Measurements from ENCODE around the gene WFDC10B.
"Not testable (repeated sequence)": the region's sequence is repeated elsewhere in the genome, so short reads cannot be mapped to it uniquely, and the experiment has no call there.

Gene WFDC10B

GRCh38 chr20:45704969-45705637 lies at the start of gene WFDC10B:
TSS of gene WFDC10B (minus strand) at chr20:45705019. CDS start at chr20:45685992, 19,027 bp downstream.
- DNase-seq: no peak

GRCh38 chr20:45752746-45753145 lies 47.9 kb upstream of the WFDC10B start:
- no peak for DNase-seq

- DNase-seq: no peak
Observed at GRCh38 chr20:45751721-45752120, 46.9 kb upstream of the WFDC10B start.

GRCh38 chr20:45745015-45745414 lies 40.2 kb upstream of the WFDC10B start:
- DNase-seq: no peak

- no peak for DNase-seq
Observed at GRCh38 chr20:45742596-45742995, 37.8 kb upstream of the WFDC10B start.

- DNase-seq: no peak
Observed at GRCh38 chr20:45735988-45736387, 31.2 kb upstream of the WFDC10B start.

- no peak for DNase-seq
Observed at GRCh38 chr20:45735552-45735951, 30.7 kb upstream of the WFDC10B start.

- no peak for DNase-seq
Observed at GRCh38 chr20:45732199-45732598, 27.4 kb upstream of the WFDC10B start.

GRCh38 chr20:45727044-45727443 lies 22.2 kb upstream of the WFDC10B start:
- no peak for DNase-seq

- no peak for DNase-seq
Observed at GRCh38 chr20:45725134-45725533, 20.3 kb upstream of the WFDC10B start.

- DNase-seq: no peak
Observed at GRCh38 chr20:45722047-45722446, 17.2 kb upstream of the WFDC10B start, which contains the start of gene SPINT4. TSS of gene SPINT4 (plus strand) at chr20:45722347. CDS start at chr20:45722368, 21 bp downstream.

GRCh38 chr20:45716141-45716688 lies 11.4 kb upstream of the WFDC10B start:
- not testable (repeated sequence) for DNase-seq

- DNase-seq: no peak
Observed at GRCh38 chr20:45701873-45702272, 2.9 kb downstream of the WFDC10B start, which contains the start of gene WFDC13. TSS of gene WFDC13 (plus strand) at chr20:45702038. CDS start at chr20:45702124, 86 bp downstream.

GRCh38 chr20:45701104-45701503 lies 3.7 kb downstream of the WFDC10B start:
- no peak for DNase-seq

GRCh38 chr20:45695496-45695895 lies 9.3 kb downstream of the WFDC10B start:
- no peak for DNase-seq

GRCh38 chr20:45693346-45693745 lies 11.5 kb downstream of the WFDC10B start:
- DNase-seq: not testable (repeated sequence)

- no peak for DNase-seq
Observed at GRCh38 chr20:45685896-45686295, 18.9 kb downstream of the WFDC10B start.

- no peak for DNase-seq
Observed at GRCh38 chr20:45679650-45680049, 25.2 kb downstream of the WFDC10B start.

GRCh38 chr20:45672765-45673164 lies 32.1 kb downstream of the WFDC10B start:
- no peak for DNase-seq

GRCh38 chr20:45670139-45670538 lies 34.7 kb downstream of the WFDC10B start, which contains the start of gene WFDC11:
TSS of gene WFDC11 (minus strand) at chr20:45670239. CDS start at chr20:45650600, 19,639 bp downstream.
- no peak for DNase-seq

- not testable (repeated sequence) for DNase-seq
Observed at GRCh38 chr20:45657038-45657437, 47.8 kb downstream of the WFDC10B start.

- DNase-seq: not testable (repeated sequence)
Observed at GRCh38 chr20:45651726-45652125, 53.1 kb downstream of the WFDC10B start.

- DNase-seq: no peak
Observed at GRCh38 chr20:45649312-45649863, 55.4 kb downstream of the WFDC10B start.

- no peak for DNase-seq
Observed at GRCh38 chr20:45647441-45648050, 57.3 kb downstream of the WFDC10B start.

Data from NCI-H2227 treated with DMSO at 0.1 percent for 48 hours (cell line).